ENCODE results near the gene ADAMTS9.

- TF ChIP-seq CTCF (conservative IDR thresholded peaks at IDR 0.05): no peak
- TF ChIP-seq EZH2 (IDR thresholded peaks at IDR 0.05; ENCODE audit: low read depth): no peak
Observed at GRCh38 chr3:64685331-64685799, 2.4 kb downstream of the ADAMTS9 start.

All from PC-9 (cell line).